NOMO-1 (cell line): ENCODE measurements around the gene IL1RAPL2.
"Not testable (repeated sequence)": the region's sequence is repeated elsewhere in the genome, so short reads cannot be mapped to it uniquely, and the experiment has no call there.

ENCODE experiments used
- DNase-seq, 2 experiments: peaks; one replicate each; lab custom pipeline; 2025; ENCODE audit not compliant: unreplicated experiment in 2 of 2; lab: John Stamatoyannopoulos, UW

The IL1RAPL2 gene

GRCh38 chrX:105134273-105134672 lies 568.3 kb downstream of the IL1RAPL2 start:
- DNase-seq, result no peak

- no peak for DNase-seq
These were observed 570.8 kb downstream of the IL1RAPL2 start for GRCh38 chrX:105136786-105137185.

GRCh38 chrX:105150036-105150435 lies 584.0 kb downstream of the IL1RAPL2 start:
- no peak for DNase-seq

DNA sequence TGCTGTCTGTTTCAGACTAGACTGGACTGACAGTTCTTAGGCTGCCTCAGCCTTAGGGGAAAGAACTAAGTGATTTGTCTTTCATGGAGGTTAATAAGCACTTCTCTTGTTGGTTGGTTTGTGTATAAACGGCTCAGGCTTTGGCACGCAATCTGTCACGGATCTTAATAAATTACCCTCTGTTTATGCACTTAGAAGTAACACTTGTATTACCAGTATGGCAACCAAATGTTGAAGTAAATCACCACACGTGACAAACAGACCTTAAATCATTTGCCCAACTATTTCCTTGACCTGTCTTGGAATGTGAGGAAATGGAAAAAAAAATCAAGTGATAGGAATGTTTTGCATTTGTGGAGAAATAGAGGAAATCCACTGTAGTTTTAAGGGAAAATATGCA lies 584.6 kb downstream of the IL1RAPL2 start:
- no peak for DNase-seq

DNA sequence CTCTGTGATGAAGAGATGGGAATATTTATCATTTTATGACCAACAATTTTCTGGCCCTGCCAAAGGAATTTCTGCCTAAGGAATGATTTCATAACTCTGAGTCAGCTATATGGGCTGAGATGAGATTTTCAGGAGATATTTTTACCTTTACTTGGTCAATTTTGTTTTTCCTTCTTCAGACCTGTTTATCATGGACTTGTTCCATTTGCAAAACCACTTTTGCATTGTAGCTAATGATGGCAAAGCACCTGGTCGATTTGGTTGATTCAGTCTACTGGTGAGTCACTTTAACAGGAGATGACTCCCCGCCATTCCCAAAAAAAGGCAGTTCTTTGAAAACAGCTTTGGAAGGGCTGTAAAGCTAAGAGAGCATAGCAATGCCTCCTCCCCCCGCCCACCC lies 601.2 kb downstream of the IL1RAPL2 start:
- DNase-seq, result no peak

GRCh38 chrX:105168577-105168976 lies 602.6 kb downstream of the IL1RAPL2 start:
- no peak for DNase-seq

- no peak for DNase-seq
These were observed 607.1 kb downstream of the IL1RAPL2 start for GRCh38 chrX:105173071-105173470.

DNA sequence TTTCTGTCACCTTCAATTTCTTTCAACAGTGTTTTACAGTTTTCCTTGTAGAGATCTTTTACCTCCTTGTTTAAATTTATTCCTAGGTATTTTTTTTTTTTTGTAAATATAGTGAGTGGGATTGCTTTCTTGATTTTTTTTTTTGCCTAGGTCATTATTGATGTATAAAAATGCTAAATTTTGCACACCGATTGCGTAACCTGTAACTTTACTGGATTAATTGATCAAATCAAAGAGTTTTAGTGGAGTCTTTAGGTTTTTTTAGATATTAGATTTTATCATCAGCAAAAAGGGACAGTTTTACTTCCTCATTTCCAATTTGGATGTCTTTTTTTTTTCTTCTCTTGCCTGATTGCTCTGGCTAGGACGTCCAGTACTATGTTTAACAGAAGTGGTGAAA lies 613.6 kb downstream of the IL1RAPL2 start:
- DNase-seq, result no peak

GRCh38 chrX:105189093-105189492 lies 623.1 kb downstream of the IL1RAPL2 start:
- no peak for DNase-seq

- DNase-seq, result peak in 1 of 2 experiments; percentile 37
These were observed 624.4 kb downstream of the IL1RAPL2 start for GRCh38 chrX:105190252-105190853.

GRCh38 chrX:105191878-105192277 lies 625.9 kb downstream of the IL1RAPL2 start:
- DNase-seq, result peak in 1 of 2 experiments; percentile 16

DNA sequence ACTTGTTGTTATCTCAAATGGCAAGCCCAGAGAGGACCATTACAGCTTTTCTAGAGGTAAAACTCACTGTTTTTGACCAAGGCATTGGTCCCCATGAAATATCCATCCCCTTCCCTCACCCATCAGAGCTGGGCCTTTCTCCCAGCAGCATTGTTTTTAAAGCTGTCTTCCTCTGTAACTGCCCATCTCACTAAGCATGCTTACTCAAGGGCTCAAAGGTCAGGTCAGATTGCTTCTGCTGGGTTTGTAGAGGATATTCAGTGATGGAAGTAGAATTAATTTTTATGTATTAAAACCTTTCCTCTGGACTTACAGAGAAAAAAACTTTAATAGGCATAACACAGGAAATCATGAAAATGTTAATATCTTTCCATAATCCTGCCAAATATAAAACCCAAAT lies 643.4 kb downstream of the IL1RAPL2 start:
- DNase-seq, result no peak

GRCh38 chrX:105210258-105210657 lies 644.3 kb downstream of the IL1RAPL2 start:
- no peak for DNase-seq

DNA sequence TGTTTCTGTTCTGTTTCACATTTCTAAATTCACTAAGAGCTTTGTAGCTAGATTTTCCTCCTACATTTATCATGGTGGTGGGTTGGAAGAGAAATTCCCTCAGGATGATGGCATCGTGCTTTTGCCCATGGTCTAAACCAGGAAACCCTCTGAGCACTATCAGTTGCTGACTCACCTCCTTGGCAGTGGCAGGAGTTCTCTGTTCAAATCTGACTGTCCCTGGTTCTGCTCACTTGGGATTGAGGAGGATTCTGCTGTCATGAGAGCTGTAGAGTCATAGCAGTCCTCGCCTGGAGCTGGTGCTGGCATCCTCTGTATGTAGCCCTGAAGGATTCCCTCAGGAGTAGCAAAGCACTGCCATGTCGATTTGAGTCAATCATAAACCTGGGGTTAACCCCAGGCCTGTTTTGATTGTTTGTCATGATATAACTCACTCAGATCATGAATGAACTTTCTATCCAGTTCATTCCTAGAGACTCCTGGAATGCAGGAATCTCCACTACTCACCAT lies 645.1 kb downstream of the IL1RAPL2 start:
- no peak for DNase-seq

DNA sequence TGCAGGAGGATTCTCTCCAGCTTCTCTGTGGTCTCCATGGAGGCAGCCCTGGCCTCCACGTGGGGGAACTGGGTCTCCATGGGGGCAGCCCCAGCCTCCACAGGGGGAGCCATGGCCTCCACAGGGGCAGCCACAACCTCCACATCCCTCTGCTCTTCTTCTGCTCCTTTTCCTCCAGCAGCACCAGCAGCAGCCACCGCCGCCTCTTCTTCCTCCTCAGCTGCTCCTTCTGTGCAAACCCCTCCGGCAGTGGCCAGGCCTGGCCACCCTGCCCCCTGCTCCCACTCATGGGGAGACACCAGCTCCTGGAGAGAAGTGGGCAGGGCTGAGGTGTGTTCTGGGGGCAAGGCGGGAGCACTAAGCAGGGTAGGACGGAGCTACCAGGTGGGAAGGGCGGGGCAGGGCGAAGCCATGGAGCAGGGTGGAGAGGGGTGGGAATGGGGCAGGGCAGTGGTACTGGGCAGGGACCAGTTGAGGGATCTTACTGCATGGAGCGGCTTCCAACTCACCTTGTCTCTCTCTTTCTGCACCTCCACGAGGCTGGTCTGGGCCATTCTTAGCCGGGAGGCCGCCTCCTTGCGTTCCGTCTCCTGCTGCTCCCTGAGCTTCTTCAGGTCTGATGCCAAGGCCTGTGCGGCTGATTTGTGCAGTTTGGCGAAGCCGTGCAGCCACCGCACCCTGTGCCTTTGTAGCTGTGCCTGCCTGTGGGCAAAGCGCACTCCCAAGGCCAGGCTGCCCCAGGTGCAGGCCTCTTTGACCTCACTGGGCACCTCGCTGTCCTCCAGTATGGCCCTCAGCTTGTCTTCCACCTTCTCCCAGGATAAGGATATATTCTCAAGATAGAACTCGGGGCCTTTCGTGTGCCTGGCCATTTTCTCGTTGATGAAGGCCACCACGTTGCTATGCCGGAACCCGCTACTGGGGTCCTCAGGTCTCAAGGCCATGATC lies 653.7 kb downstream of the IL1RAPL2 start:
- no peak for DNase-seq

GRCh38 chrX:105220636-105221035 lies 654.6 kb downstream of the IL1RAPL2 start, which contains the start of gene TEX13A:
Gene TEX13A, minus strand, starts transcription at chrX:105220694. Its CDS starts 297 bp downstream, at chrX:105220397.
- no peak for DNase-seq

GRCh38 chrX:105221374-105221773 lies 655.4 kb downstream of the IL1RAPL2 start:
- DNase-seq, result no peak

- DNase-seq, result no peak
These were observed 660.5 kb downstream of the IL1RAPL2 start for GRCh38 chrX:105226499-105226898.

DNA sequence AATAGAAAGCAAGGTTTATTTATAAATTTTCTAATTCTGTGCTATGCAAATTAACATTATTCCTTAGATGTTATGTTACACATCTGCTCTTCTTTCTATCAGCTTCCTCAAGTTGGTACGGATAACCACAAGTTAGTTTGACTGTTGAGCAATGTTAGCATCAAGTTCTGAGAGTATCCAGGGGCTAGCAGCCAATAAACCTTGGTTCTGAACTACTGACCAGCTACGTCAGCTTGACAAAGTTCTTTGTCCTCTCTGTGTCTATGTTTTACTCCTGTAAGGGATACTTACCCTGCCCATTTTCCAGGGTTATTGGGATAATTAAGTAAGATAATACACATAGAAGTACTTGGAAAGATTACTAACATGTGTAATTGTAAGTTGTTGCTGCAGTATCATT lies 662.6 kb downstream of the IL1RAPL2 start:
- no peak for DNase-seq

GRCh38 chrX:105229146-105229545 lies 663.1 kb downstream of the IL1RAPL2 start:
- no peak for DNase-seq

- DNase-seq, result not testable (repeated sequence)
These were observed 671.4 kb downstream of the IL1RAPL2 start for GRCh38 chrX:105237407-105237806.

DNA sequence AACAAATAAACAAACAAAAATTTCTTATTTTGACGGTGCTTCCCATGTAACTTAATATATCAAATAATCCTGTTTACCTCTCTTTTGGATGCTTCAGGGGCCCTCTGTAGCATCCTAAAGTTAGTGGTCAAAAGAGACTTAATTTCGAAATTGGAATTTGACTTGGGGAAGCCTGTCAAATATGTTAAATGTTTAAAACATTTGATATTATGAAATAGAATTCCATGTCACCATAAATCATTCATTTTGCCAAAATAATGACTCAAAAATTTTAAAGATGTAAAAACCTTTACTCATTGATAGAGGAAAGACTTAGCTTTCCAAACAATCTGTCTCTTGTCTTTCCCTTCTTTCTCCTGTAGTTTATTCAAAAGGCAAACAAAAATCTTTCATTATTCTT lies 675.1 kb downstream of the IL1RAPL2 start:
- no peak for DNase-seq
